Spleen (tissue), 11 donors: ENCODE results near the gene CAMTA1. TPM values are rescaled to one million over a fixed set of nuclear protein-coding genes. Genes with fewer than 3 reads are reported as not detected.
A peak's percentile ranks its signal among the peaks of the same experiment; 100 is the strongest.

Source experiments
- DNase-seq: peaks from one replicate; pipeline ENCODE4 v3.0.0-alpha.2; 2020
- H3K27ac ChIP-seq, 8 donors: fragments of 200-600 bp; sonication (generic) in 7 of 8; 1 replicate in 4 of 8; 2 replicates in 4 of 8; pipeline versions ENCODE4 v1.5.0 to v1.8.0; 2016 to 2021; ENCODE audit warnings: inconsistent platforms in 4 of 8, mild to moderate bottlenecking in 4 of 8, moderate library complexity in 1 of 8
- H3K27me3 ChIP-seq, 7 donors: fragments of 200-600 bp; sonication (generic) in 6 of 7; replicated peaks in 1 of 7; 1 replicate in 4 of 7; 2 replicates in 3 of 7; pipeline versions ENCODE4 v1.5.0 to v1.8.0; 2016 to 2021; ENCODE audit warnings: inconsistent platforms in 3 of 7, mild to moderate bottlenecking in 1 of 7
- H3K36me3 ChIP-seq, 6 donors: fragments of 200-600 bp; sonication (generic) in 5 of 6; 1 replicate in 4 of 6; 2 replicates in 2 of 6; pipeline versions ENCODE4 v1.5.0 to v1.8.0; 2016 to 2021; ENCODE audit warnings: inconsistent platforms in 2 of 6
- H3K4me1 ChIP-seq, 6 donors: fragments of 200-600 bp; sonication (generic) in 5 of 6; 1 replicate in 3 of 6; 2 replicates in 3 of 6; pipeline versions ENCODE4 v1.5.0 to v1.8.0; 2016 to 2021; ENCODE audit warnings: inconsistent platforms in 3 of 6
- H3K4me3 ChIP-seq, 8 donors: fragments of 200-600 bp; sonication (generic) in 7 of 8; 1 replicate in 4 of 8; 2 replicates in 4 of 8; pipeline versions ENCODE4 v1.5.0 to v1.8.0; 2016 to 2021; ENCODE audit warnings: inconsistent platforms in 4 of 8, mild to moderate bottlenecking in 4 of 8, moderate library complexity in 2 of 8
- H3K9me3 ChIP-seq, 8 donors: fragments of 200-600 bp; sonication (generic) in 7 of 8; 1 replicate in 4 of 8; 2 replicates in 4 of 8; pipeline versions ENCODE4 v1.5.0 to v1.8.0; 2016 to 2021; ENCODE audit warnings: inconsistent platforms in 4 of 8
- CTCF ChIP-seq, 11 experiments: fragments of 200-600 bp in 7 of 11; fragments of 450-650 bp in 4 of 11; sonication (generic) in 4 of 11; IDR thresholded peaks in 8 of 11; conservative IDR thresholded peaks in 3 of 11; 1 replicate in 7 of 11; 2 replicates in 4 of 11; pipeline versions ENCODE4 v1.4.0 to v1.8.0; 2016 to 2021; ENCODE audit warnings: antibody characterized with exemption in 11 of 11, inconsistent platforms in 4 of 11, mild to moderate bottlenecking in 1 of 11
- POLR2A ChIP-seq, 3 donors: fragments of 450-650 bp; IDR thresholded peaks; one replicate each; pipeline ENCODE4 v1.5.1; 2017; ENCODE audit warnings: antibody characterized with exemption in 3 of 3, mild to moderate bottlenecking in 1 of 3
- POLR2AphosphoS5 ChIP-seq, 3 donors: sonication (generic); formaldehyde crosslinking; IDR thresholded peaks; one replicate each; pipeline ENCODE4 v1.5.1; 2017; ENCODE audit warnings: antibody characterized with exemption in 3 of 3
- WGBS, 5 donors: extraction: QIAGEN DNeasy Blood & Tissue Kit in 3 of 5; methylation state at CpG; one replicate each; pipeline versions ENCODE4 v1.1.5 to v1.1.7; 2013 to 2018; 5-methylcytosine and 5-hydroxymethylcytosine counted together
- intact Hi-C: fragments of 100-400 bp; cut with DNase I; formaldehyde crosslinking; loops from one replicate; pipeline ENCODE4 v1.15.0; 2023; ENCODE audit warnings: low total_unique reads
- polyA plus RNA-seq, 3 donors: library from polyadenylated mRNA; stranded (reverse); fragments of 200-250 nt; gene quantifications; one replicate each; pipeline ENCODE4 v1.2.1, GENCODE V29; 2013
- total RNA-seq, 7 donors: library from RNA; depleted of rRNA in 3 of 7; stranded (reverse); fragments of >200 nt in 3 of 7; fragmentation: NEBNext Ultra II Directional in 4 of 7; extraction: Animal tissue kit (Norgen Biotek cat#: 25700) in 4 of 7; gene quantifications; one replicate each; pipeline versions ENCODE4 v1.1.0 to v1.2.1, GENCODE V29; 2016 to 2021
- donor health status: healthy with polysubstance abuse.
- donor health status: DM: no; HTN: no; CAD: no; lungs with moderate emphysema.
- donor health status: DM: no; HTN: no; CAD: no.
- donor health status: Bipolar disorder and iron deficiency.
- donor health status: healthy.
- donor health status: DM: no; HTN: no; CAD: no.
- donor health status: DM: yes; HTN: yes; CAD: no.

The CAMTA1 gene
- total and polyA plus RNA-seq, 10 donors, result 53.0 to 106 (median 77.3) TPM

GRCh38 chr1:6923012-6923411 lies 137.8 kb downstream of the CAMTA1 start:
- 82 to 92% (median 86%) methylated on average over 5 of the region's 5 CpGs for WGBS, 5 donors

DNA sequence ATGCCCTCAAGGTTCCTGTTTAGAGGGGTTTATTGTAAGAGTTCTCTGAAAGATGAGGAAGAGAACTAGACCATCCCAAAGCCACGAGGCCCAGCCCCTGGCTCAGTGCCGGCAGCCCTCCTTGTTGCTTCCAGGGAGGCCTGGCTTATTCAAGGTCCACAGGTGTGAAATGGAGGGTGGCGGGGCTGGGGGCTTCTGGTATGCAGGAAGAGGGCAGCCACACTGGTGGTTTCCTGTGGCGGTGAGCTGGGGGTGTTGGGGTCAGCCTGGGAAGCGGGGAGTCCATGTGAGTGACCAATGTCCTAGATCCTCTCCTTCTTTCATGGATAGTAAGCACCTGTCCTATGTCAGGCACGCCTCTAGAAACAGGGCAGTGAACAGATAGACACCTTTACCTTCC lies 138.2 kb downstream of the CAMTA1 start:
- TF ChIP-seq POLR2AphosphoS5 (IDR thresholded peaks at IDR 0.05) (no peak), CTCF (IDR thresholded peaks at IDR 0.05 in 8 of 11, conservative IDR thresholded peaks at IDR 0.05 in 3 of 11) (no peak), POLR2A (IDR thresholded peaks at IDR 0.05) (no peak)
- no peak overlapping the region for H3K4me3 ChIP-seq
- peaks cover 0 to 9% (median 0%) of the 10 kb centered on the region in 7 donors for H3K27me3 ChIP-seq
- peak overlapping the region in 2 of 8 donors; percentile 23 to 36 for H3K27ac ChIP-seq
- H3K9me3 ChIP-seq, result peaks cover 0 to 3% (median 0%) of the 10 kb centered on the region in 8 donors
- 63 to 74% (median 67%) methylated on average over 4 to 6 of the region's 6 CpGs for WGBS, 5 donors
- DNase-seq, result no peak
- H3K4me1 ChIP-seq, result no peaks in the 10 kb centered on the region
- intact Hi-C loops, result no loop called here
- H3K36me3 ChIP-seq, result no peaks in the 10 kb centered on the region

More at GRCh38 chr1:6923012-6923411, 137.8 kb downstream of the CAMTA1 start:
- peak overlapping the region in 2 of 8 donors; percentile 23 to 36 for H3K27ac ChIP-seq
- intact Hi-C loops, result no loop called here
- no peak for DNase-seq
- peaks cover 0 to 9% (median 0%) of the 10 kb centered on the region in 7 donors for H3K27me3 ChIP-seq
- no peak overlapping the region for H3K4me3 ChIP-seq
- no peaks in the 10 kb centered on the region for H3K4me1 ChIP-seq
- TF ChIP-seq POLR2A (IDR thresholded peaks at IDR 0.05) (no peak), CTCF (IDR thresholded peaks at IDR 0.05 in 8 of 11, conservative IDR thresholded peaks at IDR 0.05 in 3 of 11) (no peak), POLR2AphosphoS5 (IDR thresholded peaks at IDR 0.05) (no peak)
- H3K36me3 ChIP-seq, result no peaks in the 10 kb centered on the region
- peaks cover 0 to 3% (median 0%) of the 10 kb centered on the region in 8 donors for H3K9me3 ChIP-seq

DNA sequence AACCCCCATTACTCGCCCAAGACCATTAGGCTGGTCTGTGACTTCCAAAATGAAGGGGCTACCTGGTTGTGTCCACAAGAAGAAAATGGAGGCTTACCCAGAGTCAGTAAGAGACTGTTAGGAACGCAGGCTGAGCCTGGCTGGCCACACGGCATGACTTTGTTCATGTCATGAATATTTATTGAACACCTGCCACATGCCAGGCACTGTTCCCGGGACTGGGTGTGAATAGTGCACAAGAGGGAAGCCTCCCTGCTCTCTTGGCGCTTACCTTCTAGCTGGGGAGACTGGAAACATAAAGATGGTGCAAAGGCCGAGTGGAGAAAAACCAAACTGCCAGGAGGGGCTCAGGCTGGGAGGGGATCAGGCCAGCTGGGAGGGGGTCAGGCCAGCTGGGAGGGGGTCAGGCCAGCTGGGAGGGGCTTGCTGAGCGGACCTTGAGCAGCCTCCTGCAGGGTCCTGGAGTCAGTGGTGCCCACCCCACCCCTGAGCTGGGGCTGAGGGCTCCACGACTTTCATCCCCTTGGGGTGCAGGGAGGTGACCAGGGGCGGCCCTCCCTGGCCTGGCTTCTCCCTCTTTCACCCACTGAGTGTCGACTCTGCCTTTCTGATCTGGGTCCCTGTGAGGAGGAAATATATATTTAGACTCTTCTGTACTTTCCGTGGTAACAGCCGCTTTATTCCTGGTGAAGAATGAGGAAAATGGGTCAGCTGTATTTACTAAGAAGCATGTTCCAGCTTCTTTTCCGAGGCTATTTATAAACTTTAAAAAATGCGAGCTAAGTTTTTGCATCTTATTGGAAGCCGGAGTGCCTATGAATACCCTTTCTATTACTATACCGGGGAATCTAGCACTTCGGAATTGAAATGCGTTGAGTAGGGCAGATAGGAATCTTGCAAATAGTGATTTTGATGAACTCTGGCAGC lies 139.0 kb downstream of the CAMTA1 start:
- Histone ChIP-seq H3K4me3 (no peak overlapping the region), H3K27ac (peak overlapping the region in 1 of 8 donors; percentile 18), H3K27me3 (peaks cover 0 to 4% (median 0%) of the 10 kb centered on the region in 7 donors), H3K9me3 (peaks cover 0 to 3% (median 0%) of the 10 kb centered on the region in 8 donors), H3K4me1 (no peaks in the 10 kb centered on the region), H3K36me3 (no peaks in the 10 kb centered on the region)
- intact Hi-C loops, result no loop called here
- WGBS, 5 donors, result 77 to 87% (median 85%) methylated on average over 18 of the region's 18 CpGs
- no peak for DNase-seq
- no peak for TF ChIP-seq POLR2AphosphoS5 (IDR thresholded peaks at IDR 0.05)
- TF ChIP-seq POLR2A (IDR thresholded peaks at IDR 0.05), result no peak
- TF ChIP-seq CTCF (IDR thresholded peaks at IDR 0.05 in 8 of 11, conservative IDR thresholded peaks at IDR 0.05 in 3 of 11), result no peak

- peaks cover 0 to 3% (median 0%) of the 10 kb centered on the region in 8 donors for H3K9me3 ChIP-seq
- no peaks in the 10 kb centered on the region for H3K36me3 ChIP-seq
- H3K4me1 ChIP-seq, result no peaks in the 10 kb centered on the region
- no peak for TF ChIP-seq POLR2AphosphoS5 (IDR thresholded peaks at IDR 0.05)
- no peak for TF ChIP-seq POLR2A (IDR thresholded peaks at IDR 0.05)
- TF ChIP-seq CTCF (IDR thresholded peaks at IDR 0.05 in 8 of 11, conservative IDR thresholded peaks at IDR 0.05 in 3 of 11), result no peak
- H3K27me3 ChIP-seq, result peaks cover 0 to 4% (median 0%) of the 10 kb centered on the region in 7 donors
- no peak for DNase-seq
- 84 to 94% (median 91%) methylated on average over 4 of the region's 4 CpGs for WGBS, 5 donors
- intact Hi-C loops, result no loop called here
- H3K27ac ChIP-seq, result no peak overlapping the region
- H3K4me3 ChIP-seq, result no peak overlapping the region
Measured at GRCh38 chr1:6924891-6925290, 139.6 kb downstream of the CAMTA1 start.
